ENCODE measurements around the gene SOHLH2. TPM values are rescaled to one million over a fixed set of nuclear protein-coding genes. Genes with fewer than 3 reads are reported as not detected.

Gene SOHLH2
- total RNA-seq, 1 donor from 2014 or later: 0.58 TPM

DNA sequence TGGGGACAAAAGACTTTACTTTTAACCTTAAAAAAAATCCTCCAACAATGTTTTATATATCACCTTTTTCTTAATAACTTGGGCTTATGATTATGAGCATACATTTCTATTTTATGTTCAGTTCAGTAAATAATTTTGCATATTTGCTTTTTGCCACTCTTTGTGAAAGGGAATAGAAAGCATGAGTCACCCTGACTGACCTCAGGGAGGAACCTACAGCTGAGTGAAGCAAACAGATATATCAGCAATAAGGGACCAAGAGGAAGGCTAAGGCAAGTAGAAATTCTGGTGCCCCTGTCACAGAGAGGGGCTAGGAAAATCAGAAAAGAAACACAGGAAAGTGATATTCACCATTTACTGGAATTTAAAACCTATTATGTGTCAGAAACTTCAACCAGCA lies 37.2 kb upstream of the SOHLH2 start:
- Mint-ChIP-seq H3K4me1 (peaks cover 4% of the 10 kb centered on the region), H3K36me3 (peaks cover 11% of the 10 kb centered on the region), H3K9me3 (peaks cover 13% of the 10 kb centered on the region), H3K27me3 (ENCODE audit: low read depth) (no peaks in the 10 kb centered on the region), H3K27ac (no peak overlapping the region), H3K4me3 (no peak overlapping the region)
- TF ChIP-seq, protein P1, sequence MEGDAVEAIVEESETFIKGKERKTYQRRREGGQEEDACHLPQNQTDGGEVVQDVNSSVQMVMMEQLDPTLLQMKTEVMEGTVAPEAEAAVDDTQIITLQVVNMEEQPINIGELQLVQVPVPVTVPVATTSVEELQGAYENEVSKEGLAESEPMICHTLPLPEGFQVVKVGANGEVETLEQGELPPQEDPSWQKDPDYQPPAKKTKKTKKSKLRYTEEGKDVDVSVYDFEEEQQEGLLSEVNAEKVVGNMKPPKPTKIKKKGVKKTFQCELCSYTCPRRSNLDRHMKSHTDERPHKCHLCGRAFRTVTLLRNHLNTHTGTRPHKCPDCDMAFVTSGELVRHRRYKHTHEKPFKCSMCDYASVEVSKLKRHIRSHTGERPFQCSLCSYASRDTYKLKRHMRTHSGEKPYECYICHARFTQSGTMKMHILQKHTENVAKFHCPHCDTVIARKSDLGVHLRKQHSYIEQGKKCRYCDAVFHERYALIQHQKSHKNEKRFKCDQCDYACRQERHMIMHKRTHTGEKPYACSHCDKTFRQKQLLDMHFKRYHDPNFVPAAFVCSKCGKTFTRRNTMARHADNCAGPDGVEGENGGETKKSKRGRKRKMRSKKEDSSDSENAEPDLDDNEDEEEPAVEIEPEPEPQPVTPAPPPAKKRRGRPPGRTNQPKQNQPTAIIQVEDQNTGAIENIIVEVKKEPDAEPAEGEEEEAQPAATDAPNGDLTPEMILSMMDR (IDR thresholded peaks at IDR 0.05; ENCODE audit: unreplicated experiment): no peak
- DNase-seq (ENCODE audit: low spot score in 2 of 2, unreplicated experiment in 2 of 2): no peak

DNA sequence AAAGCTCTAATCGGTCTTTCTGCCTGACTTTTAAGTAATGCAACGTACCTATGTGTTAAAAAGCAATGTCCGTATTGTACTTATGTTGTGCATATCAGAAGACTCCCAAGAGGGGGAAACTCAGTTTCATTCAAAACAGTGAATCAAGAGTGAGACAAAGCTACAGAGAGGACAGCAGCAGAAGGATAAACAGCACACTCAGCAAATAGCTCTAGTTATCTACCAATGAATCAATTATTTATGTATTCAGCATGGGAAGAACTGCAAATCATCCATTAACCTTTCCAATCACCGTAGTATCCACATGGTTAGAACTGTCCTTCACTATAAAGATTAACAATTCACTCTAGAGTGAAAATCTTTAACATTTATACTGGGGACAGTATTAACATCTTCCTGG lies 36.7 kb upstream of the SOHLH2 start:
- Mint-ChIP-seq H3K4me1 (peaks cover 4% of the 10 kb centered on the region), H3K27ac (no peak overlapping the region), H3K27me3 (ENCODE audit: low read depth) (no peaks in the 10 kb centered on the region), H3K36me3 (peaks cover 16% of the 10 kb centered on the region), H3K4me3 (no peak overlapping the region), H3K9me3 (peaks cover 18% of the 10 kb centered on the region)
- TF ChIP-seq, protein P1 (IDR thresholded peaks at IDR 0.05; ENCODE audit: unreplicated experiment): no peak
- DNase-seq (ENCODE audit: low spot score in 2 of 2, unreplicated experiment in 2 of 2): no peak

DNA sequence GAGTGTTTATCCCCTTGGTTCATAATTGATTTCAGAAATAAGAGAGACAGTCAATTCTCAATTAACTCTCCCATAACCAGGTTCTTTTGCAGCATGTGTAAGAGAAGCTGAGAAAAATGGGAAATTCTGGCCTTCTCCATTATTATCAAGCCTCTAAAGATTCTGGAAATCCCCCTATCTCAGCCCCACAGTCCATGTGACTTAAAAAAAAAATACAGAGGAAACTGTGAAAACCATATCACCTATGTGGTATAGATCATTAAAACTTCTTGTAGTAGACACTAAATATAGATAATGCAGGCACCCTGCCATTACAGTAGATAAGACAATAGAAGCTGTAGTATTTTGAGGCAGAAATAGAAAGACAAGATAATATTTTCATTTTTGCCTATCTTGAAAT lies 34.3 kb upstream of the SOHLH2 start:
- H3K27me3 Mint-ChIP-seq (ENCODE audit: low read depth): no peaks in the 10 kb centered on the region
- H3K27ac Mint-ChIP-seq: no peak overlapping the region
- H3K4me3 Mint-ChIP-seq: no peak overlapping the region
- peaks cover 22% of the 10 kb centered on the region for H3K9me3 Mint-ChIP-seq
- peaks cover 4% of the 10 kb centered on the region for H3K4me1 Mint-ChIP-seq
- TF ChIP-seq, protein P1 (IDR thresholded peaks at IDR 0.05; ENCODE audit: unreplicated experiment): no peak
- DNase-seq (ENCODE audit: low spot score in 2 of 2, unreplicated experiment in 2 of 2): no peak
- H3K36me3 Mint-ChIP-seq: peaks cover 20% of the 10 kb centered on the region

DNA sequence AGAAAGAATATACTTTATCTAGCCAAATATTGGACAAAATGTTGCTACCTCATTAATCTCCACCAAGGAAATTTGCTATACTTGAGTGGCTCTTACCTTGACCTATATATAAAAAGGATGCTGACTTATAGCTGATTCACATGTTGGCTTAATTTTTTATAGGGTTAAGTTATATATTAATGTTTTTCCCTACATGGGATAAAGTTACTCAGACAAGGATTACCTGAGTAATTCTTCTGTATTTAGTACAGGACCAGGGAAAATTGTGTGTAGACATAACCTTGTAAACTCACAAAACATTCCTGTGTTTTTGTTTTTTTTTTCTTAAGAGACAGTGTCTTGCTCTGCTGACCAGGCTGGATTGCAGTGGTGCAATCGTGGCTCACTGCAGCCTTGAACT lies 30.6 kb upstream of the SOHLH2 start:
- H3K27me3 Mint-ChIP-seq (ENCODE audit: low read depth): no peaks in the 10 kb centered on the region

GRCh38 chr13:36244073-36244472 lies 29.7 kb upstream of the SOHLH2 start:
- no peak overlapping the region for H3K27ac Mint-ChIP-seq

More for the DNA sequence above, 30.6 kb upstream of the SOHLH2 start:
- H3K4me1 Mint-ChIP-seq: no peaks in the 10 kb centered on the region
- H3K4me3 Mint-ChIP-seq: no peak overlapping the region
- no peak for DNase-seq (ENCODE audit: low spot score in 2 of 2, unreplicated experiment in 2 of 2)
- TF ChIP-seq, protein P1 (IDR thresholded peaks at IDR 0.05; ENCODE audit: unreplicated experiment): no peak
- H3K27ac Mint-ChIP-seq: no peak overlapping the region
- peaks cover 22% of the 10 kb centered on the region for H3K9me3 Mint-ChIP-seq
- peaks cover 20% of the 10 kb centered on the region for H3K36me3 Mint-ChIP-seq

More at GRCh38 chr13:36244073-36244472, 29.7 kb upstream of the SOHLH2 start:
- TF ChIP-seq, protein P1 (IDR thresholded peaks at IDR 0.05; ENCODE audit: unreplicated experiment): no peak
- Mint-ChIP-seq H3K27me3 (ENCODE audit: low read depth) (no peaks in the 10 kb centered on the region), H3K4me1 (no peaks in the 10 kb centered on the region), H3K4me3 (no peak overlapping the region), H3K36me3 (peaks cover 20% of the 10 kb centered on the region), H3K9me3 (peaks cover 22% of the 10 kb centered on the region)
- no peak for DNase-seq (ENCODE audit: low spot score in 2 of 2, unreplicated experiment in 2 of 2)

All from mesothelial cell of epicardium (in vitro differentiated cells).